Astrocyte of the spinal cord (primary cell): ENCODE data around the gene CACNB2.
A peak's percentile ranks its signal among the peaks of the same experiment; 100 is the strongest.

Experiments
- DNase-seq: peaks from one replicate; pipeline ENCODE4 v3.0.0; 2011; ENCODE audit warnings: low read depth, low spot score
- H3K4me3 ChIP-seq: 2 replicates; pipeline ENCODE4 v1.5.1; 2011; ENCODE audit warnings: low read depth, mild to moderate bottlenecking, low read length, moderate library complexity
- CTCF ChIP-seq: IDR thresholded peaks from 2 replicates; pipeline ENCODE4 v1.5.1; 2012; ENCODE audit warnings: low read depth, mild to moderate bottlenecking, low read length, inconsistent platforms
- in situ Hi-C: cut with HindIII; loops from 2 replicates; pipeline ENCODE4 v1.10.0; 2017; ENCODE audit warnings: low sequenced_read_pairs

CACNB2 gene

GRCh38 chr10:18319628-18320027 lies 179.4 kb downstream of the CACNB2 start:
- DNase-seq: no peak
- in situ Hi-C loops: no loop called here
- H3K4me3 ChIP-seq: no peak overlapping the region
- TF ChIP-seq CTCF: no peak

GRCh38 chr10:18321371-18321770 lies 181.1 kb downstream of the CACNB2 start:
- no peak for DNase-seq
- in situ Hi-C loops: no loop called here

GRCh38 chr10:18323916-18324315 lies 183.7 kb downstream of the CACNB2 start:
- DNase-seq: no peak
- in situ Hi-C loops: no loop called here
- no peak for TF ChIP-seq CTCF
- no peak overlapping the region for H3K4me3 ChIP-seq

More at GRCh38 chr10:18321371-18321770, 181.1 kb downstream of the CACNB2 start:
- no peak for TF ChIP-seq CTCF
- H3K4me3 ChIP-seq: no peak overlapping the region

DNA sequence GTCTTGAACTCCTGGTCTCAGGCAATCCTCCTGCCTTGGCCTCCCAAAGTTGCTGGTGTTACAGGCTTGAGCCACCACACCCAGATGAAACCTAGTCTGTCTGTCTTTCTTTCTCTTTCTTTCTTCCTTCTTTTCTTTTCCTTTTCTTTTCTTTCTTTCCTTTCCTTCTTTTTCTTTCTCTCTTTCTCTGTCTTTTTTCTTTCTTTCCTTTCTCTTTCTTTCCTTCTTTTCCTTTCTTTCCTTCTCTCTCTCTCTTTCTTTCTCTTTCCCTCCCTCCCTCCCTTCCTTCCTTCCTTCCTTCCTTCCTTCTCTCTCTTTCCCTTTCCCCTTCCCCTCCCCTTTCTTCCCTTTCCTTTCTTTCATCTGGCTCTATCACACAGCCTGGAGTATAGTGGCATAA lies 185.2 kb downstream of the CACNB2 start:
- in situ Hi-C loops: no loop called here
- TF ChIP-seq CTCF: no peak
- H3K4me3 ChIP-seq: no peak overlapping the region
- no peak for DNase-seq

GRCh38 chr10:18325889-18326531 lies 185.8 kb downstream of the CACNB2 start:
- DNase-seq: peak; percentile 7
- in situ Hi-C loops: no loop called here
- no peak for TF ChIP-seq CTCF
- H3K4me3 ChIP-seq: no peak overlapping the region

DNA sequence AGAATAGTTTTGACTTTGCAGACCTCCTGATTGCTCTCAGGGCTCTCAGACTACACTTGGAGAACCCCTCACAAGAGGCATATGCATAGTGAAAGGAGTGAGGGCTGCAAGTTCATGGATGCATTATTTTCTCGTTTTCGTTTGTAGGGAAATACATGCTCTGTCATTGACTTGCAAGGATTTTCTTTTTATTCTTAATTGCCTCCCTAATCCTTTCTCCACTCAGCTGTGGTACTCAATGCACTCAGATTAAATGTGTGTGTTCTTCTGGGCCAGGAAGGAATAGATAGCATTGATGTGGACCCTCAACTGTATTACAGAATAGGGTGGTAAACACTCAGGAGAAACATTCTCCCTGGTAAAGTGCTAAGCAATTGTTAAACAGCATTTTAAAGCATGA lies 188.7 kb downstream of the CACNB2 start:
- TF ChIP-seq CTCF: no peak
- H3K4me3 ChIP-seq: no peak overlapping the region
- DNase-seq: no peak
- in situ Hi-C loops: no loop called here
